ENCODE measurements around the gene SKI.

SKI gene

DNA sequence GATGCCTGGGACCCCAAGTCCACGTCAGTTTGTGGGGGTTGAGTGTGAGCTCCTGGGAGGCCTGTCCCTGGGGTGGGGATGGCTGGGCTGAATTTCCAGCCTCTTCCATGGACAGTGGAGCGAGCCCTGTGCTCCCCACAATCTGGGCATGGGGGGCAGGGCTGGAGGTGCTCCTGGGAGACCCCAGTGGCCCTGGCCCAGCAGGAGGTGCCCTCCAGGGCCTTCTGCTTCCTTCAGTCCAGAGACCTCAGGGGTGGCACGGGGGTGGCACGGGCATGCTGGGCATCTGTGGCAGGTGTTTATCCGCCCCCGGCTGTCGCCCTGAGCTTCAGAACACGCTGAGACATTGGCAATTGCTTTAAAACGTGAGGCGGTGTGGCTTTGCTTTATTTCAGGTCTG lies 122.4 kb downstream of the SKI start:
- Histone ChIP-seq H4K20me1 (ENCODE audit: control insufficient read depth, insufficient read depth, low read depth, low read length) (no peaks in the 10 kb centered on the region), H3K27ac (ENCODE audit: low read depth, low read length) (no peak overlapping the region), H3F3A (ENCODE audit: control insufficient read depth, insufficient read depth) (no peaks in the 10 kb centered on the region; the same call in 1 of the 2 replicates), H3K9me3 (ENCODE audit: control insufficient read depth, insufficient read depth, low read length) (no peaks in the 10 kb centered on the region), H3K27me3 (ENCODE audit: control insufficient read depth, low read length) (no peaks in the 10 kb centered on the region), H3K4me1 (ENCODE audit: control insufficient read depth, low read length) (no peaks in the 10 kb centered on the region), H3K4me3 (ENCODE audit: low read length) (no peak overlapping the region), H3K36me3 (ENCODE audit: control insufficient read depth, low read length) (no peaks in the 10 kb centered on the region), H3K79me2 (ENCODE audit: control insufficient read depth, low read length) (no peaks in the 10 kb centered on the region), H3K9me2 (replicated peaks; ENCODE audit: control insufficient read depth, low read length) (no peaks in the 10 kb centered on the region), H3K4me2 (ENCODE audit: low read length) (no peak overlapping the region)
- TF ChIP-seq, protein P1, sequence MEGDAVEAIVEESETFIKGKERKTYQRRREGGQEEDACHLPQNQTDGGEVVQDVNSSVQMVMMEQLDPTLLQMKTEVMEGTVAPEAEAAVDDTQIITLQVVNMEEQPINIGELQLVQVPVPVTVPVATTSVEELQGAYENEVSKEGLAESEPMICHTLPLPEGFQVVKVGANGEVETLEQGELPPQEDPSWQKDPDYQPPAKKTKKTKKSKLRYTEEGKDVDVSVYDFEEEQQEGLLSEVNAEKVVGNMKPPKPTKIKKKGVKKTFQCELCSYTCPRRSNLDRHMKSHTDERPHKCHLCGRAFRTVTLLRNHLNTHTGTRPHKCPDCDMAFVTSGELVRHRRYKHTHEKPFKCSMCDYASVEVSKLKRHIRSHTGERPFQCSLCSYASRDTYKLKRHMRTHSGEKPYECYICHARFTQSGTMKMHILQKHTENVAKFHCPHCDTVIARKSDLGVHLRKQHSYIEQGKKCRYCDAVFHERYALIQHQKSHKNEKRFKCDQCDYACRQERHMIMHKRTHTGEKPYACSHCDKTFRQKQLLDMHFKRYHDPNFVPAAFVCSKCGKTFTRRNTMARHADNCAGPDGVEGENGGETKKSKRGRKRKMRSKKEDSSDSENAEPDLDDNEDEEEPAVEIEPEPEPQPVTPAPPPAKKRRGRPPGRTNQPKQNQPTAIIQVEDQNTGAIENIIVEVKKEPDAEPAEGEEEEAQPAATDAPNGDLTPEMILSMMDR (IDR thresholded peaks at IDR 0.05; ENCODE audit: low read depth, low read length, poor library complexity, severe bottlenecking) = no peak
- no peak for TF ChIP-seq EZH2phosphoT487 (IDR thresholded peaks at IDR 0.05; ENCODE audit: borderline replicate concordance, low read length)

DNA sequence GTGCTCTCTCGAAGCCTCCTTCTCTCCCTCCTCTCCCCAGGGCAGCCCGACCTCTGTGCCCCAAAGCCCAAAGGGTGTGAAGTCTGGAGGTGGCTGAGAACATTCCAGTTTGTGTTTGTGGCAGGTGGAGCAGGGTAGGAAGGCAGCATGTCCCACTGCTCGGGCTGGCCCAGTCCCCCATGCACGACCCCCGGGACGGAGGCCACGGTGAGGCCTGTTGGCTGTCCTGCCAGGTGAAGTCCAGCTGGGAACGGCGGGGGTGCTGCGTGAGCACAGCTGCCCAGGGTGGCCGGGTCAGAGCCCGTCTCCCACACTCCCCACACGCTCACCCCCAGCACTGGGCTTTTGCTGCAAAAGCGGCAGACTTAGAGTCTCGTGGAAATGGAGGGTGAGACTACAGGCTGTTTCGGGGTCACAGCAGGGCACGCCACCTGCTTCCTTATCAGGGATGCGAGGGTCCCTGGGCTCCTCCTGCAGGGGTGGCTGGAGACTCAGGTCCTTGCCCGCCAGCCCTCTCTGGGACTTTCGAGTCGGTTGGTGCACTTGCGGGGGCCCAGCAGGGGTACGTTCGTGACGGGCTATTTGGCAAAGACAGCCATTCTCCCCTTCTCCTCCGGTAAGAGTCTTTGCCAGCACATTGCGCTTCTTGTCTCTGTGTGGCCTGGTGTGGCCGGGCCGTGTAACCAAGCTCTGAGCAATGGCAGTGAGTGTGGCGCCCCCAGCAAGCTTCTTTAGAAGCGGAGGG lies 123.0 kb downstream of the SKI start:
- Histone ChIP-seq H3K79me2 (ENCODE audit: control insufficient read depth, low read length) (no peaks in the 10 kb centered on the region), H3K27me3 (ENCODE audit: control insufficient read depth, low read length) (no peaks in the 10 kb centered on the region), H3K9me3 (ENCODE audit: control insufficient read depth, insufficient read depth, low read length) (no peaks in the 10 kb centered on the region), H4K20me1 (ENCODE audit: control insufficient read depth, insufficient read depth, low read depth, low read length) (no peaks in the 10 kb centered on the region), H3K4me1 (ENCODE audit: control insufficient read depth, low read length) (no peaks in the 10 kb centered on the region), H3K4me2 (ENCODE audit: low read length) (no peak overlapping the region), H3K9me2 (replicated peaks; ENCODE audit: control insufficient read depth, low read length) (no peaks in the 10 kb centered on the region), H3K4me3 (ENCODE audit: low read length) (no peak overlapping the region), H3F3A (ENCODE audit: control insufficient read depth, insufficient read depth) (no peaks in the 10 kb centered on the region; the same call in 1 of the 2 replicates), H3K27ac (ENCODE audit: low read depth, low read length) (no peak overlapping the region), H3K36me3 (ENCODE audit: control insufficient read depth, low read length) (no peaks in the 10 kb centered on the region)
- TF ChIP-seq EZH2phosphoT487 (IDR thresholded peaks at IDR 0.05; ENCODE audit: borderline replicate concordance, low read length) = no peak
- TF ChIP-seq, protein P1 (IDR thresholded peaks at IDR 0.05; ENCODE audit: low read depth, low read length, poor library complexity, severe bottlenecking) = no peak

DNA sequence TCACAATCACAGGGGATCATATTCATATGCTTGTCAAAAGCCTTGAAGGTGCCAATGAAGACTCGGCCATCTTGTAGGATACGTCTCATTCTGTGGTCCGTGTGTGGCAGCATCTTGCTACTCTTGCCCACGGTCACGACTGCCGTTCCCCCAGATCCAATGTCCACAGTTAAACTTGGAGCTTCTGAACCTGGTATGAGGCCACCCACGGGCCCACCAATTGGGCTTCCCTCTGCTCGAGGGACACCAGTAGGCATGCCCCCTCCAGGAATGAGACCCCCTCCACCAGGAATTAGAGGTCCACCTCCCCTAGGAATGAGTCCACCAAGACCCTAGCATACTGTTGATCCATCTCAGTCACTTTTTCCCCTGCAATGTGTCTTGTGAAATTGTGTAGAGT lies 123.6 kb downstream of the SKI start:
- Histone ChIP-seq H3K79me2 (ENCODE audit: control insufficient read depth, low read length) (no peaks in the 10 kb centered on the region), H3K4me1 (ENCODE audit: control insufficient read depth, low read length) (no peaks in the 10 kb centered on the region), H3K9me3 (ENCODE audit: control insufficient read depth, insufficient read depth, low read length) (no peaks in the 10 kb centered on the region), H3F3A (ENCODE audit: control insufficient read depth, insufficient read depth) (no peaks in the 10 kb centered on the region; the same call in 1 of the 2 replicates), H3K4me3 (ENCODE audit: low read length) (no peak overlapping the region), H3K27me3 (ENCODE audit: control insufficient read depth, low read length) (no peaks in the 10 kb centered on the region), H3K4me2 (ENCODE audit: low read length) (no peak overlapping the region), H3K36me3 (ENCODE audit: control insufficient read depth, low read length) (no peaks in the 10 kb centered on the region), H3K9me2 (replicated peaks; ENCODE audit: control insufficient read depth, low read length) (no peaks in the 10 kb centered on the region), H4K20me1 (ENCODE audit: control insufficient read depth, insufficient read depth, low read depth, low read length) (no peaks in the 10 kb centered on the region), H3K27ac (ENCODE audit: low read depth, low read length) (no peak overlapping the region)
- TF ChIP-seq EZH2phosphoT487 (IDR thresholded peaks at IDR 0.05; ENCODE audit: borderline replicate concordance, low read length) = no peak
- TF ChIP-seq, protein P1 (IDR thresholded peaks at IDR 0.05; ENCODE audit: low read depth, low read length, poor library complexity, severe bottlenecking) = no peak
